NCI-H82 treated with DMSO at 0.1 percent for 48 hours (cell line): Measurements from ENCODE around the gene PORCN.
A peak's percentile ranks its signal among the peaks of the same experiment; 100 is the strongest.
"Not testable (repeated sequence)": the region's sequence is repeated elsewhere in the genome, so short reads cannot be mapped to it uniquely, and the experiment has no call there.

Experiments
- DNase-seq: peaks from one replicate; lab custom pipeline; 2025; ENCODE audit not compliant: unreplicated experiment; lab: John Stamatoyannopoulos, UW

Gene PORCN

GRCh38 chrX:48509619-48510018 is 827 bp downstream of the PORCN start:
- DNase-seq: no peak

GRCh38 chrX:48511560-48511959 is 2.8 kb downstream of the PORCN start:
- no peak for DNase-seq

- no peak for DNase-seq
These were observed 3.7 kb downstream of the PORCN start for GRCh38 chrX:48512371-48512935.

- DNase-seq: no peak
These were observed 4.9 kb downstream of the PORCN start for GRCh38 chrX:48513670-48514069.

- no peak for DNase-seq
These were observed 5.5 kb downstream of the PORCN start for GRCh38 chrX:48514126-48514806.

GRCh38 chrX:48514868-48515460 is 6.2 kb downstream of the PORCN start:
- no peak for DNase-seq

GRCh38 chrX:48515842-48516241 is 7.0 kb downstream of the PORCN start:
- DNase-seq: no peak

GRCh38 chrX:48516285-48516684 is 7.5 kb downstream of the PORCN start:
- DNase-seq: no peak

- DNase-seq: no peak
These were observed 8.2 kb downstream of the PORCN start for GRCh38 chrX:48516987-48517386.

GRCh38 chrX:48519481-48519880 is 10.7 kb downstream of the PORCN start:
- DNase-seq: not testable (repeated sequence)

GRCh38 chrX:48520455-48520854 is 11.7 kb downstream of the PORCN start:
- no peak for DNase-seq

GRCh38 chrX:48520976-48521352 is 12.2 kb downstream of the PORCN start:
- DNase-seq: peak; percentile 47

- peak; percentile 92 for DNase-seq
These were observed 12.8 kb downstream of the PORCN start, which contains the start of gene EBP for GRCh38 chrX:48521353-48522243. Gene EBP, plus strand, starts transcription at chrX:48521808. Its CDS starts 1,964 bp downstream, at chrX:48523772.

GRCh38 chrX:48522291-48522690 is 13.5 kb downstream of the PORCN start:
- DNase-seq: no peak

GRCh38 chrX:48523682-48524081 is 14.9 kb downstream of the PORCN start:
- DNase-seq: no peak

GRCh38 chrX:48525853-48526252 is 17.1 kb downstream of the PORCN start:
- not testable (repeated sequence) for DNase-seq

GRCh38 chrX:48530736-48531135 is 21.9 kb downstream of the PORCN start:
- DNase-seq: no peak

GRCh38 chrX:48531358-48531959 is 22.7 kb downstream of the PORCN start:
- DNase-seq: no peak

- DNase-seq: no peak
These were observed 23.4 kb downstream of the PORCN start for GRCh38 chrX:48532161-48532560.

GRCh38 chrX:48533165-48533564 is 24.4 kb downstream of the PORCN start:
- no peak for DNase-seq
